SK-N-SH (cell line): ENCODE results near the gene CD200. TPM values are rescaled to one million over a fixed set of nuclear protein-coding genes. Genes with fewer than 3 reads are reported as not detected.

Source experiments
- CTCF ChIA-PET: fragments of 300-600, 350-600 bp; formaldehyde crosslinking; extraction: SDS; loops from one replicate; lab custom pipeline; 2021; lab: Yijun Ruan, JAX
- POLR2A ChIA-PET: fragments of 350-600 bp; sonication (Branson Sonifier 250); formaldehyde crosslinking; extraction: SDS; loops from one replicate; lab custom pipeline; 2020; ENCODE audit warnings: antibody characterized with exemption, inconsistent platforms; lab: Yijun Ruan, JAX
- DNase-seq: peaks from one replicate; pipeline ENCODE4 v3.0.0; 2012
- H2AFZ ChIP-seq: fragments of 200-600 bp; sonication (generic); 2 replicates; pipeline ENCODE4 v1.8.1; 2016; ENCODE audit warnings: antibody characterized with exemption, mild to moderate bottlenecking, low read depth
- H3F3A ChIP-seq: fragments of 200-600 bp; sonication (generic); replicated peaks from 2 replicates; pipeline ENCODE3; 2016; ENCODE audit warnings: antibody characterized with exemption, mild to moderate bottlenecking; ENCODE audit not compliant: insufficient read depth
- H3K27ac ChIP-seq, 2 experiments: fragments of 200-500 bp in 1 of 2; fragments of 200-600 bp in 1 of 2; sonication (Bioruptor generic) in 1 of 2; sonication (generic), shearing (Covaris generic) in 1 of 2; 2 replicates each; pipeline versions ENCODE4 v1.5.1 to v1.6.1; 2014 to 2016; ENCODE audit warnings: low read depth in 2 of 2, inconsistent platforms in 1 of 2, low read length in 1 of 2, mild to moderate bottlenecking in 1 of 2, mixed read lengths in 1 of 2
- H3K27me3 ChIP-seq: fragments of 200-600 bp; sonication (generic), shearing (Covaris generic); 2 replicates; pipeline ENCODE4 v1.6.1; 2016; ENCODE audit warnings: mixed run types; ENCODE audit not compliant: insufficient read depth
- H3K36me3 ChIP-seq, 2 experiments: fragments of 200-500 bp in 1 of 2; fragments of 200-600 bp in 1 of 2; sonication (Bioruptor generic) in 1 of 2; sonication (generic) in 1 of 2; replicated peaks in 1 of 2; 2 replicates each; pipeline versions ENCODE3 to v1.5.1; 2014 to 2016; ENCODE audit warnings: low read length in 1 of 2, mild to moderate bottlenecking in 1 of 2; ENCODE audit not compliant: insufficient read depth in 2 of 2, control insufficient read depth in 1 of 2
- H3K4me1 ChIP-seq, 2 experiments: fragments of 200-500 bp in 1 of 2; fragments of 200-600 bp in 1 of 2; sonication (Bioruptor generic) in 1 of 2; sonication (generic), shearing (Covaris generic) in 1 of 2; 2 replicates each; pipeline versions ENCODE4 v1.5.1 to v1.6.1; 2014 to 2016; ENCODE audit warnings: low read depth in 1 of 2, low read length in 1 of 2, mixed run types in 1 of 2; ENCODE audit not compliant: insufficient read depth in 2 of 2, control insufficient read depth in 1 of 2
- H3K4me2 ChIP-seq: fragments of 200-600 bp; sonication (generic), shearing (Covaris generic); 2 replicates; pipeline ENCODE4 v1.6.1; 2017; ENCODE audit warnings: mixed run types
- H3K4me3 ChIP-seq, 2 experiments: fragments of 200-500 bp in 1 of 2; fragments of 200-600 bp in 1 of 2; sonication (Bioruptor generic) in 1 of 2; sonication (generic), shearing (Covaris generic) in 1 of 2; 2 replicates each; pipeline versions ENCODE4 v1.5.1 to v1.8.1; 2014 to 2016; ENCODE audit warnings: low read depth in 2 of 2, inconsistent platforms in 1 of 2, low read length in 1 of 2, mild to moderate bottlenecking in 1 of 2, mixed read lengths in 1 of 2, moderate library complexity in 1 of 2
- H3K79me2 ChIP-seq: fragments of 200-600 bp; sonication (generic); 2 replicates; pipeline ENCODE4 v1.8.1; 2017; ENCODE audit warnings: mild to moderate bottlenecking; ENCODE audit not compliant: insufficient read depth
- H3K9ac ChIP-seq: fragments of 200-600 bp; sonication (generic); 2 replicates; pipeline ENCODE4 v1.6.1; 2017; ENCODE audit warnings: mixed run types
- H3K9me2 ChIP-seq: fragments of 200-600 bp; sonication (generic); 2 replicates; pipeline ENCODE4 v1.6.1; 2017; ENCODE audit warnings: mixed run types
- H3K9me3 ChIP-seq: fragments of 200-600 bp; sonication (generic); 2 replicates; pipeline ENCODE4 v1.6.1; 2017; ENCODE audit warnings: mixed run types, mild to moderate bottlenecking, moderate library complexity
- H4K20me1 ChIP-seq: fragments of 200-600 bp; sonication (generic); 2 replicates; pipeline ENCODE4 v1.6.1; 2017; ENCODE audit warnings: mild to moderate bottlenecking, mixed run types; ENCODE audit not compliant: insufficient read depth
- CHD2 ChIP-seq: fragments of 150-350 bp; IDR thresholded peaks from 2 replicates; pipeline ENCODE4 v1.6.1; 2018; ENCODE audit warnings: low read length; ENCODE audit not compliant: partially characterized antibody
- EP300 ChIP-seq, 2 experiments: IDR thresholded peaks; 2 replicates each; pipeline versions ENCODE4 v1.4.0 to v1.6.1; 2012; ENCODE audit warnings: borderline replicate concordance in 1 of 2, low read depth in 1 of 2, low read length in 1 of 2
- EZH2phosphoT487 ChIP-seq: fragments of 200-600 bp; sonication (generic); IDR thresholded peaks from 2 replicates; pipeline ENCODE4 v1.6.1; 2017; ENCODE audit warnings: low read depth, mixed run types, mild to moderate bottlenecking, antibody characterized with exemption, moderate library complexity, borderline replicate concordance
- FOXJ3 ChIP-seq: sonication (generic); formaldehyde crosslinking; IDR thresholded peaks from 2 replicates; pipeline ENCODE4 v1.5.1; 2020; ENCODE audit warnings: mild to moderate bottlenecking, missing genetic modification reagents
- GABPA ChIP-seq: IDR thresholded peaks from 2 replicates; pipeline ENCODE4 v1.4.0; 2012; ENCODE audit warnings: low read depth, mild to moderate bottlenecking
- GATA2 ChIP-seq: sonication (generic); formaldehyde crosslinking; IDR thresholded peaks from 2 replicates; pipeline ENCODE4 v1.5.0; 2020; ENCODE audit warnings: mild to moderate bottlenecking, missing genetic modification reagents
- MXI1 ChIP-seq: IDR thresholded peaks from 2 replicates; pipeline ENCODE4 v1.6.1; 2012; ENCODE audit warnings: mild to moderate bottlenecking, low read depth, low read length, improper control_type of control experiment
- NRF1 ChIP-seq: IDR thresholded peaks from 2 replicates; pipeline ENCODE4 v1.6.1; 2012; ENCODE audit warnings: low read depth, mild to moderate bottlenecking, low read length
- RCOR1 ChIP-seq: fragments of 150-350 bp; IDR thresholded peaks from 2 replicates; pipeline ENCODE4 v1.6.1; 2017; ENCODE audit warnings: antibody characterized with exemption, low read length
- YY1 ChIP-seq: IDR thresholded peaks from 2 replicates; pipeline ENCODE4 v1.4.0; 2012; ENCODE audit warnings: low read depth, mild to moderate bottlenecking
- WGBS: methylation state at CpG from one replicate; pipeline ENCODE4 v1.1.6; 2017; ENCODE audit warnings: low lambda C conversion rate; 5-methylcytosine and 5-hydroxymethylcytosine counted together
- polyA plus RNA-seq, 3 experiments: library from polyadenylated mRNA; depleted of rRNA; stranded (reverse); fragments of >200 nt; gene quantifications; 2 replicates each; pipeline ENCODE4 v1.2.3, GENCODE V29; 2012
- TF ChIP-seq, protein P1 (sequence below): fragments of 150-350 bp; IDR thresholded peaks from 2 replicates; pipeline ENCODE4 v1.6.1; 2016; ENCODE audit warnings: mild to moderate bottlenecking, low read depth, low read length
- TF ChIP-seq, protein P2 (sequence below): fragments of 200-600 bp; sonication (generic); IDR thresholded peaks from 2 replicates; pipeline ENCODE4 v1.6.1; 2017; ENCODE audit warnings: antibody characterized with exemption, mild to moderate bottlenecking, moderate library complexity
- TF ChIP-seq, protein P3 (sequence below): IDR thresholded peaks from 2 replicates; pipeline ENCODE4 v1.4.0; 2012; ENCODE audit warnings: low read depth, borderline replicate concordance
- TF ChIP-seq, protein P4 (sequence below): IDR thresholded peaks from 2 replicates; pipeline ENCODE4 v1.4.0; 2012; ENCODE audit warnings: low read depth
- TF ChIP-seq, protein P5 (sequence below): IDR thresholded peaks from 2 replicates; pipeline ENCODE4 v1.4.0; 2012; ENCODE audit warnings: low read depth, borderline replicate concordance
- TF ChIP-seq, protein P6 (sequence below): fragments of 150-350 bp; IDR thresholded peaks from 2 replicates; pipeline ENCODE4 v1.6.1; 2017; ENCODE audit warnings: antibody characterized with exemption, low read length, low read depth, borderline replicate concordance

The CD200 gene
- polyA plus RNA-seq, 1 of the 3 experiments (the other 2 are of a cell fraction) = 1.1 TPM

DNA sequence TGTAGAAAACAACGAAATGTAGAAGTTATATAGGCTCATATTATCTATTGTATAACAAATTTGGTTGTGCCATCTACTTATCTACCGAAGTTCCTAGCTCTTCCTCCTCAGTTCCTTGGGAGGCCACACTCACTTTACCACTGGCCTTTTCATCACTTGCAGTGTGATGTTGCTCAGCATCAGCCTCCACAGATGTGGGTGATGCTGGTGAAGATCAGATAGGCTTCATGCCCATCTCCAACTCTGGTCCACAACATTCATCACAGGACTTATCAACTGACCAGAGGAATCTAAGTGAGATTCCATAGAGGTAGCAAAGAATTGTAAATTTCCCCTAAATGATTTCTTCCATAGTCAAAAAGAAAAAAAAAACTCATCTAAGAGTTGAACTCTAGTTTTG, 8.4 kb downstream of the CD200 start:
- no peak for DNase-seq

DNA sequence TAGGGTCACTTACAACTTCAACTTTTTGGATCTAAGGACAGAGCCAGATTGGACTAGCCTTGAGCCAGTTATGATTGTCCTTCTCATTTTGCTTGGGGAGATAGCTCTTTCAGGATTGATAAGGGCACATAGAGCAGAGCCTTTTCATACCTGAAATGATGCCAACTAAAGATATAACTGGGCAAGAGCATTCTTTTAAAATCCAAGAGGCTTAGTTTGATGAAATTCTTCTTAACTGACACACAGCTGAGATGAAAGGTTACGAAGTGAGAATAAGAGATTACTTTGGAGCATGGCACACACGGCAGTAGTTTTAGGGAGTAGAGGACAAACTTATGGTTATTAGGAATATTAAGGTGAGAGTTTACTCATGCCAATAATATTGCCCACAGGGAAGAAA, 12.7 kb downstream of the CD200 start:
- H3K9me3 ChIP-seq = no peaks in the 10 kb centered on the region
- no peak overlapping the region for H3K9ac ChIP-seq
- POLR2A ChIA-PET = no interaction called here
- H3K27ac ChIP-seq = no peak overlapping the region
- TF ChIP-seq EZH2phosphoT487 (no peak), FOXJ3 (no peak), EP300 (IDR thresholded peaks at IDR 0.05; ENCODE audit: borderline replicate concordance in 1 of 2, low read depth in 1 of 2, low read length in 1 of 2) (no peak), MXI1 (no peak), NRF1 (no peak)
- TF ChIP-seq, protein P1, sequence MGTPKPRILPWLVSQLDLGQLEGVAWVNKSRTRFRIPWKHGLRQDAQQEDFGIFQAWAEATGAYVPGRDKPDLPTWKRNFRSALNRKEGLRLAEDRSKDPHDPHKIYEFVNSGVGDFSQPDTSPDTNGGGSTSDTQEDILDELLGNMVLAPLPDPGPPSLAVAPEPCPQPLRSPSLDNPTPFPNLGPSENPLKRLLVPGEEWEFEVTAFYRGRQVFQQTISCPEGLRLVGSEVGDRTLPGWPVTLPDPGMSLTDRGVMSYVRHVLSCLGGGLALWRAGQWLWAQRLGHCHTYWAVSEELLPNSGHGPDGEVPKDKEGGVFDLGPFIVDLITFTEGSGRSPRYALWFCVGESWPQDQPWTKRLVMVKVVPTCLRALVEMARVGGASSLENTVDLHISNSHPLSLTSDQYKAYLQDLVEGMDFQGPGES = no peak
- TF ChIP-seq, protein P2, sequence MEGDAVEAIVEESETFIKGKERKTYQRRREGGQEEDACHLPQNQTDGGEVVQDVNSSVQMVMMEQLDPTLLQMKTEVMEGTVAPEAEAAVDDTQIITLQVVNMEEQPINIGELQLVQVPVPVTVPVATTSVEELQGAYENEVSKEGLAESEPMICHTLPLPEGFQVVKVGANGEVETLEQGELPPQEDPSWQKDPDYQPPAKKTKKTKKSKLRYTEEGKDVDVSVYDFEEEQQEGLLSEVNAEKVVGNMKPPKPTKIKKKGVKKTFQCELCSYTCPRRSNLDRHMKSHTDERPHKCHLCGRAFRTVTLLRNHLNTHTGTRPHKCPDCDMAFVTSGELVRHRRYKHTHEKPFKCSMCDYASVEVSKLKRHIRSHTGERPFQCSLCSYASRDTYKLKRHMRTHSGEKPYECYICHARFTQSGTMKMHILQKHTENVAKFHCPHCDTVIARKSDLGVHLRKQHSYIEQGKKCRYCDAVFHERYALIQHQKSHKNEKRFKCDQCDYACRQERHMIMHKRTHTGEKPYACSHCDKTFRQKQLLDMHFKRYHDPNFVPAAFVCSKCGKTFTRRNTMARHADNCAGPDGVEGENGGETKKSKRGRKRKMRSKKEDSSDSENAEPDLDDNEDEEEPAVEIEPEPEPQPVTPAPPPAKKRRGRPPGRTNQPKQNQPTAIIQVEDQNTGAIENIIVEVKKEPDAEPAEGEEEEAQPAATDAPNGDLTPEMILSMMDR = no peak
- TF ChIP-seq, protein P3, sequence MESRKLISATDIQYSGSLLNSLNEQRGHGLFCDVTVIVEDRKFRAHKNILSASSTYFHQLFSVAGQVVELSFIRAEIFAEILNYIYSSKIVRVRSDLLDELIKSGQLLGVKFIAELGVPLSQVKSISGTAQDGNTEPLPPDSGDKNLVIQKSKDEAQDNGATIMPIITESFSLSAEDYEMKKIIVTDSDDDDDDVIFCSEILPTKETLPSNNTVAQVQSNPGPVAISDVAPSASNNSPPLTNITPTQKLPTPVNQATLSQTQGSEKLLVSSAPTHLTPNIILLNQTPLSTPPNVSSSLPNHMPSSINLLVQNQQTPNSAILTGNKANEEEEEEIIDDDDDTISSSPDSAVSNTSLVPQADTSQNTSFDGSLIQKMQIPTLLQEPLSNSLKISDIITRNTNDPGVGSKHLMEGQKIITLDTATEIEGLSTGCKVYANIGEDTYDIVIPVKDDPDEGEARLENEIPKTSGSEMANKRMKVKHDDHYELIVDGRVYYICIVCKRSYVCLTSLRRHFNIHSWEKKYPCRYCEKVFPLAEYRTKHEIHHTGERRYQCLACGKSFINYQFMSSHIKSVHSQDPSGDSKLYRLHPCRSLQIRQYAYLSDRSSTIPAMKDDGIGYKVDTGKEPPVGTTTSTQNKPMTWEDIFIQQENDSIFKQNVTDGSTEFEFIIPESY = no peak
- TF ChIP-seq, protein P4, sequence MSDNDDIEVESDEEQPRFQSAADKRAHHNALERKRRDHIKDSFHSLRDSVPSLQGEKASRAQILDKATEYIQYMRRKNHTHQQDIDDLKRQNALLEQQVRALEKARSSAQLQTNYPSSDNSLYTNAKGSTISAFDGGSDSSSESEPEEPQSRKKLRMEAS = no peak
- H3K79me2 ChIP-seq = no peaks in the 10 kb centered on the region
- no peaks in the 10 kb centered on the region for H3F3A ChIP-seq
- no peaks in the 10 kb centered on the region for H3K4me1 ChIP-seq
- DNase-seq = no peak
- WGBS = 55% methylated on average over 2 of the region's 2 CpGs
- CTCF ChIA-PET = no interaction called here
- peaks cover 0 to 2% of the 10 kb centered on the region in 2 experiments for H3K36me3 ChIP-seq
- H2AFZ ChIP-seq = no peak overlapping the region
- no peaks in the 10 kb centered on the region for H3K27me3 ChIP-seq
- no peaks in the 10 kb centered on the region for H4K20me1 ChIP-seq
- H3K4me2 ChIP-seq = no peak overlapping the region
- no peak overlapping the region for H3K4me3 ChIP-seq
- H3K9me2 ChIP-seq = no peaks in the 10 kb centered on the region

More for the DNA sequence above, 8.4 kb downstream of the CD200 start:
- Histone ChIP-seq H3F3A (no peaks in the 10 kb centered on the region), H3K4me3 (no peak overlapping the region), H2AFZ (no peak overlapping the region), H3K9me3 (no peaks in the 10 kb centered on the region), H3K9me2 (no peaks in the 10 kb centered on the region), H3K4me1 (no peaks in the 10 kb centered on the region), H3K9ac (no peak overlapping the region), H3K36me3 (no peaks in the 10 kb centered on the region), H4K20me1 (no peaks in the 10 kb centered on the region), H3K27me3 (no peaks in the 10 kb centered on the region), H3K4me2 (no peak overlapping the region), H3K27ac (no peak overlapping the region), H3K79me2 (no peaks in the 10 kb centered on the region)
- ChIA-PET CTCF (no interaction called here), POLR2A (no interaction called here)
- 61% methylated on average over 2 of the region's 2 CpGs for WGBS
- no peak for TF ChIP-seq GABPA
- TF ChIP-seq, protein P5, sequence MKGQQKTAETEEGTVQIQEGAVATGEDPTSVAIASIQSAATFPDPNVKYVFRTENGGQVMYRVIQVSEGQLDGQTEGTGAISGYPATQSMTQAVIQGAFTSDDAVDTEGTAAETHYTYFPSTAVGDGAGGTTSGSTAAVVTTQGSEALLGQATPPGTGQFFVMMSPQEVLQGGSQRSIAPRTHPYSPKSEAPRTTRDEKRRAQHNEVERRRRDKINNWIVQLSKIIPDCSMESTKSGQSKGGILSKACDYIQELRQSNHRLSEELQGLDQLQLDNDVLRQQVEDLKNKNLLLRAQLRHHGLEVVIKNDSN = no peak
- TF ChIP-seq RCOR1 = no peak
- no peak for TF ChIP-seq CHD2
- TF ChIP-seq, protein P6, sequence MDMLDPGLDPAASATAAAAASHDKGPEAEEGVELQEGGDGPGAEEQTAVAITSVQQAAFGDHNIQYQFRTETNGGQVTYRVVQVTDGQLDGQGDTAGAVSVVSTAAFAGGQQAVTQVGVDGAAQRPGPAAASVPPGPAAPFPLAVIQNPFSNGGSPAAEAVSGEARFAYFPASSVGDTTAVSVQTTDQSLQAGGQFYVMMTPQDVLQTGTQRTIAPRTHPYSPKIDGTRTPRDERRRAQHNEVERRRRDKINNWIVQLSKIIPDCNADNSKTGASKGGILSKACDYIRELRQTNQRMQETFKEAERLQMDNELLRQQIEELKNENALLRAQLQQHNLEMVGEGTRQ = no peak
- TF ChIP-seq YY1 = no peak
- TF ChIP-seq GATA2 (CRISPR knock-in tag) = no peak
